HEK293 (cell line): ENCODE measurements around the gene FILIP1L.

Experiments used
- KLF17 ChIP-seq: fragments of 450-650 bp; formaldehyde crosslinking; IDR thresholded peaks from 2 replicates; pipeline ENCODE4 v1.5.1; 2016; ENCODE audit warnings: missing biosample characterization, missing genetic modification characterization
- MZF1 ChIP-seq: fragments of 450-650 bp; formaldehyde crosslinking; IDR thresholded peaks from 2 replicates; pipeline ENCODE4 v1.5.1; 2017; ENCODE audit warnings: missing biosample characterization, missing genetic modification characterization, borderline replicate concordance
- PRDM10 ChIP-seq: fragments of 450-650 bp; formaldehyde crosslinking; IDR thresholded peaks from 2 replicates; pipeline ENCODE4 v1.5.1; 2016; ENCODE audit warnings: missing biosample characterization, missing genetic modification characterization
- SCRT1 ChIP-seq: fragments of 450-650 bp; formaldehyde crosslinking; IDR thresholded peaks from 2 replicates; pipeline ENCODE4 v1.5.1; 2016; ENCODE audit warnings: missing biosample characterization, missing genetic modification characterization, borderline replicate concordance
- SCRT2 ChIP-seq: fragments of 450-650 bp; formaldehyde crosslinking; IDR thresholded peaks from 2 replicates; pipeline ENCODE4 v1.5.1; 2016; ENCODE audit warnings: missing biosample characterization, missing genetic modification characterization
- YY1 ChIP-seq: fragments of 450-650 bp; formaldehyde crosslinking; IDR thresholded peaks from 2 replicates; pipeline ENCODE4 v1.5.1; 2018; ENCODE audit warnings: missing biosample characterization, missing genetic modification characterization
- ZBTB21 ChIP-seq: fragments of 450-650 bp; formaldehyde crosslinking; IDR thresholded peaks from 2 replicates; pipeline ENCODE4 v1.5.1; 2017; ENCODE audit warnings: missing biosample characterization, missing genetic modification characterization
- ZFP3 ChIP-seq: fragments of 450-650 bp; formaldehyde crosslinking; IDR thresholded peaks from 2 replicates; pipeline ENCODE4 v1.5.1; 2016; ENCODE audit warnings: low read depth, missing biosample characterization, missing genetic modification characterization
- ZNF157 ChIP-seq: fragments of 450-650 bp; formaldehyde crosslinking; IDR thresholded peaks from 2 replicates; pipeline ENCODE4 v1.5.1; 2016; ENCODE audit warnings: missing biosample characterization, missing genetic modification characterization
- ZNF354C ChIP-seq: fragments of 450-650 bp; formaldehyde crosslinking; IDR thresholded peaks from 2 replicates; pipeline ENCODE4 v1.5.1; 2016; ENCODE audit warnings: missing biosample characterization, missing genetic modification characterization, low read depth, borderline replicate concordance
- ZNF366 ChIP-seq: fragments of 450-650 bp; formaldehyde crosslinking; conservative IDR thresholded peaks from 2 replicates; pipeline ENCODE4 v1.5.1; 2016; ENCODE audit warnings: missing biosample characterization, missing genetic modification characterization
- ZNF629 ChIP-seq: fragments of 450-650 bp; formaldehyde crosslinking; IDR thresholded peaks from 2 replicates; pipeline ENCODE4 v1.5.1; 2017; ENCODE audit warnings: missing biosample characterization, missing genetic modification characterization
- ZNF660 ChIP-seq: fragments of 450-650 bp; IDR thresholded peaks from 2 replicates; pipeline ENCODE4 v1.5.1; 2018; ENCODE audit warnings: missing biosample characterization, mild to moderate bottlenecking, missing genetic modification characterization
- ZNF664 ChIP-seq: fragments of 450-650 bp; formaldehyde crosslinking; IDR thresholded peaks from 2 replicates; pipeline ENCODE4 v1.5.1; 2016; ENCODE audit warnings: missing biosample characterization, missing genetic modification characterization
- ZNF670 ChIP-seq: fragments of 450-650 bp; formaldehyde crosslinking; IDR thresholded peaks from 2 replicates; pipeline ENCODE4 v1.5.1; 2016; ENCODE audit warnings: missing biosample characterization, missing genetic modification characterization, low read depth
- ZNF704 ChIP-seq: fragments of 450-650 bp; formaldehyde crosslinking; IDR thresholded peaks from 2 replicates; pipeline ENCODE4 v1.5.1; 2016; ENCODE audit warnings: missing biosample characterization, missing genetic modification characterization
- ZNF777 ChIP-seq: fragments of 450-650 bp; formaldehyde crosslinking; IDR thresholded peaks from 2 replicates; pipeline ENCODE4 v1.5.1; 2017; ENCODE audit warnings: missing biosample characterization, missing genetic modification characterization, borderline replicate concordance
- TF ChIP-seq, protein P1 (sequence below): fragments of 450-650 bp; formaldehyde crosslinking; IDR thresholded peaks from 2 replicates; pipeline ENCODE4 v1.5.1; 2016; ENCODE audit warnings: missing biosample characterization, missing genetic modification characterization, borderline replicate concordance
- TF ChIP-seq, protein P2 (sequence below): fragments of 450-650 bp; formaldehyde crosslinking; IDR thresholded peaks from 2 replicates; pipeline ENCODE4 v1.5.1; 2017; ENCODE audit warnings: missing biosample characterization, missing genetic modification characterization
- TF ChIP-seq, protein P3 (sequence below): fragments of 450-650 bp; formaldehyde crosslinking; IDR thresholded peaks from 2 replicates; pipeline ENCODE4 v1.5.1; 2016; ENCODE audit warnings: missing biosample characterization, missing genetic modification characterization

The FILIP1L gene

GRCh38 chr3:99878005-99878404, 236.3 kb downstream of the FILIP1L start (continued):
- TF ChIP-seq, protein P1, sequence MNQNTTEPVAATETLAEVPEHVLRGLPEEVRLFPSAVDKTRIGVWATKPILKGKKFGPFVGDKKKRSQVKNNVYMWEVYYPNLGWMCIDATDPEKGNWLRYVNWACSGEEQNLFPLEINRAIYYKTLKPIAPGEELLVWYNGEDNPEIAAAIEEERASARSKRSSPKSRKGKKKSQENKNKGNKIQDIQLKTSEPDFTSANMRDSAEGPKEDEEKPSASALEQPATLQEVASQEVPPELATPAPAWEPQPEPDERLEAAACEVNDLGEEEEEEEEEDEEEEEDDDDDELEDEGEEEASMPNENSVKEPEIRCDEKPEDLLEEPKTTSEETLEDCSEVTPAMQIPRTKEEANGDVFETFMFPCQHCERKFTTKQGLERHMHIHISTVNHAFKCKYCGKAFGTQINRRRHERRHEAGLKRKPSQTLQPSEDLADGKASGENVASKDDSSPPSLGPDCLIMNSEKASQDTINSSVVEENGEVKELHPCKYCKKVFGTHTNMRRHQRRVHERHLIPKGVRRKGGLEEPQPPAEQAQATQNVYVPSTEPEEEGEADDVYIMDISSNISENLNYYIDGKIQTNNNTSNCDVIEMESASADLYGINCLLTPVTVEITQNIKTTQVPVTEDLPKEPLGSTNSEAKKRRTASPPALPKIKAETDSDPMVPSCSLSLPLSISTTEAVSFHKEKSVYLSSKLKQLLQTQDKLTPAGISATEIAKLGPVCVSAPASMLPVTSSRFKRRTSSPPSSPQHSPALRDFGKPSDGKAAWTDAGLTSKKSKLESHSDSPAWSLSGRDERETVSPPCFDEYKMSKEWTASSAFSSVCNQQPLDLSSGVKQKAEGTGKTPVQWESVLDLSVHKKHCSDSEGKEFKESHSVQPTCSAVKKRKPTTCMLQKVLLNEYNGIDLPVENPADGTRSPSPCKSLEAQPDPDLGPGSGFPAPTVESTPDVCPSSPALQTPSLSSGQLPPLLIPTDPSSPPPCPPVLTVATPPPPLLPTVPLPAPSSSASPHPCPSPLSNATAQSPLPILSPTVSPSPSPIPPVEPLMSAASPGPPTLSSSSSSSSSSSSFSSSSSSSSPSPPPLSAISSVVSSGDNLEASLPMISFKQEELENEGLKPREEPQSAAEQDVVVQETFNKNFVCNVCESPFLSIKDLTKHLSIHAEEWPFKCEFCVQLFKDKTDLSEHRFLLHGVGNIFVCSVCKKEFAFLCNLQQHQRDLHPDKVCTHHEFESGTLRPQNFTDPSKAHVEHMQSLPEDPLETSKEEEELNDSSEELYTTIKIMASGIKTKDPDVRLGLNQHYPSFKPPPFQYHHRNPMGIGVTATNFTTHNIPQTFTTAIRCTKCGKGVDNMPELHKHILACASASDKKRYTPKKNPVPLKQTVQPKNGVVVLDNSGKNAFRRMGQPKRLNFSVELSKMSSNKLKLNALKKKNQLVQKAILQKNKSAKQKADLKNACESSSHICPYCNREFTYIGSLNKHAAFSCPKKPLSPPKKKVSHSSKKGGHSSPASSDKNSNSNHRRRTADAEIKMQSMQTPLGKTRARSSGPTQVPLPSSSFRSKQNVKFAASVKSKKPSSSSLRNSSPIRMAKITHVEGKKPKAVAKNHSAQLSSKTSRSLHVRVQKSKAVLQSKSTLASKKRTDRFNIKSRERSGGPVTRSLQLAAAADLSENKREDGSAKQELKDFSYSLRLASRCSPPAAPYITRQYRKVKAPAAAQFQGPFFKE: no peak
- TF ChIP-seq SCRT2 (tag by site-specific recombination): peak; percentile 44; the same call in 1 of the 2 replicates
- no peak for TF ChIP-seq KLF17 (tag by site-specific recombination)
- TF ChIP-seq ZNF660 (tag by site-specific recombination): peak; percentile 24; the same call in 1 of the 2 replicates
- TF ChIP-seq ZNF664 (tag by site-specific recombination): no peak
- no peak for TF ChIP-seq ZNF157
- peak; percentile 18; the same call in 1 of the 2 replicates for TF ChIP-seq PRDM10 (tag by site-specific recombination)
- TF ChIP-seq ZNF670 (tag by site-specific recombination): no peak
- TF ChIP-seq, protein P2, sequence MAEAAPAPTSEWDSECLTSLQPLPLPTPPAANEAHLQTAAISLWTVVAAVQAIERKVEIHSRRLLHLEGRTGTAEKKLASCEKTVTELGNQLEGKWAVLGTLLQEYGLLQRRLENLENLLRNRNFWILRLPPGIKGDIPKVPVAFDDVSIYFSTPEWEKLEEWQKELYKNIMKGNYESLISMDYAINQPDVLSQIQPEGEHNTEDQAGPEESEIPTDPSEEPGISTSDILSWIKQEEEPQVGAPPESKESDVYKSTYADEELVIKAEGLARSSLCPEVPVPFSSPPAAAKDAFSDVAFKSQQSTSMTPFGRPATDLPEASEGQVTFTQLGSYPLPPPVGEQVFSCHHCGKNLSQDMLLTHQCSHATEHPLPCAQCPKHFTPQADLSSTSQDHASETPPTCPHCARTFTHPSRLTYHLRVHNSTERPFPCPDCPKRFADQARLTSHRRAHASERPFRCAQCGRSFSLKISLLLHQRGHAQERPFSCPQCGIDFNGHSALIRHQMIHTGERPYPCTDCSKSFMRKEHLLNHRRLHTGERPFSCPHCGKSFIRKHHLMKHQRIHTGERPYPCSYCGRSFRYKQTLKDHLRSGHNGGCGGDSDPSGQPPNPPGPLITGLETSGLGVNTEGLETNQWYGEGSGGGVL (tag by site-specific recombination): no peak; the same call in 1 of the 2 replicates
- TF ChIP-seq ZNF777 (tag by site-specific recombination): no peak
- no peak for TF ChIP-seq SCRT1
- TF ChIP-seq ZNF704 (tag by site-specific recombination): no peak
- no peak for TF ChIP-seq ZNF354C
- no peak for TF ChIP-seq YY1 (tag by site-specific recombination)
- TF ChIP-seq ZBTB21 (tag by site-specific recombination): peak; percentile 81
- TF ChIP-seq ZNF629 (tag by site-specific recombination): peak; percentile 90
- TF ChIP-seq, protein P3, sequence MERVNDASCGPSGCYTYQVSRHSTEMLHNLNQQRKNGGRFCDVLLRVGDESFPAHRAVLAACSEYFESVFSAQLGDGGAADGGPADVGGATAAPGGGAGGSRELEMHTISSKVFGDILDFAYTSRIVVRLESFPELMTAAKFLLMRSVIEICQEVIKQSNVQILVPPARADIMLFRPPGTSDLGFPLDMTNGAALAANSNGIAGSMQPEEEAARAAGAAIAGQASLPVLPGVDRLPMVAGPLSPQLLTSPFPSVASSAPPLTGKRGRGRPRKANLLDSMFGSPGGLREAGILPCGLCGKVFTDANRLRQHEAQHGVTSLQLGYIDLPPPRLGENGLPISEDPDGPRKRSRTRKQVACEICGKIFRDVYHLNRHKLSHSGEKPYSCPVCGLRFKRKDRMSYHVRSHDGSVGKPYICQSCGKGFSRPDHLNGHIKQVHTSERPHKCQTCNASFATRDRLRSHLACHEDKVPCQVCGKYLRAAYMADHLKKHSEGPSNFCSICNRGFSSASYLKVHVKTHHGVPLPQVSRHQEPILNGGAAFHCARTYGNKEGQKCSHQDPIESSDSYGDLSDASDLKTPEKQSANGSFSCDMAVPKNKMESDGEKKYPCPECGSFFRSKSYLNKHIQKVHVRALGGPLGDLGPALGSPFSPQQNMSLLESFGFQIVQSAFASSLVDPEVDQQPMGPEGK (tag by site-specific recombination): no peak
- TF ChIP-seq MZF1 (tag by site-specific recombination): no peak
- no peak for TF ChIP-seq ZFP3 (tag by site-specific recombination)
- TF ChIP-seq ZNF366: peak; percentile 67
